Stimulated activated CD8-positive, alpha-beta memory T cell treated with anti-CD3 and anti-CD28 coated beads, Interleukin-7, amount 100 ng/mL, for 4 hours (primary cell): ENCODE measurements around the gene CHD3.
"Not testable (repeated sequence)": the region's sequence is repeated elsewhere in the genome, so short reads cannot be mapped to it uniquely, and the experiment has no call there.

Source experiments
- DNase-seq, 2 donors: peaks; one replicate each; pipeline ENCODE4 v3.0.0-alpha.2; 2020; ENCODE audit warnings: low read depth in 2 of 2

Gene CHD3

GRCh38 chr17:7849751-7850504, 38.7 kb upstream of the CHD3 start:
- DNase-seq, result no peak

- no peak for DNase-seq
These were observed 37.7 kb upstream of the CHD3 start for GRCh38 chr17:7850701-7851437.

GRCh38 chr17:7851438-7852261, 36.9 kb upstream of the CHD3 start:
- peak; percentile 79 to 88 for DNase-seq

GRCh38 chr17:7852262-7852670, 36.3 kb upstream of the CHD3 start:
- no peak for DNase-seq

- no peak for DNase-seq
These were observed 35.5 kb upstream of the CHD3 start for GRCh38 chr17:7852919-7853690.

GRCh38 chr17:7853691-7854038, 34.9 kb upstream of the CHD3 start:
- DNase-seq, result no peak

- no peak for DNase-seq
These were observed 34.4 kb upstream of the CHD3 start for GRCh38 chr17:7854078-7854777.

GRCh38 chr17:7854851-7855659, 33.5 kb upstream of the CHD3 start, which contains the start of gene TMEM88:
Gene TMEM88, plus strand, starts transcription at chr17:7855066. Its CDS starts 9 bp downstream, at chr17:7855075.
- DNase-seq, result no peak

GRCh38 chr17:7855660-7856010, 33.0 kb upstream of the CHD3 start:
- DNase-seq, result no peak

- DNase-seq, result no peak
These were observed 32.4 kb upstream of the CHD3 start for GRCh38 chr17:7856011-7856810.

- peak; percentile 92 to 94 for DNase-seq
These were observed 31.5 kb upstream of the CHD3 start, which contains the start of gene NAA38 for GRCh38 chr17:7856811-7857712. Gene NAA38, minus strand, starts transcription at chr17:7857559. Its CDS starts 96 bp downstream, at chr17:7857463.

- peak; percentile 76 to 87 for DNase-seq
These were observed 30.7 kb upstream of the CHD3 start, which contains the start of gene CYB5D1 for GRCh38 chr17:7857713-7858521. Gene CYB5D1, plus strand, starts transcription at chr17:7858003. Its CDS starts 132 bp downstream, at chr17:7858135.

- DNase-seq, result no peak
These were observed 30.1 kb upstream of the CHD3 start for GRCh38 chr17:7858522-7858810.

- no peak for DNase-seq
These were observed 29.6 kb upstream of the CHD3 start for GRCh38 chr17:7859028-7859427.

- no peak for DNase-seq
These were observed 25.7 kb upstream of the CHD3 start for GRCh38 chr17:7862692-7863437.

GRCh38 chr17:7864384-7864783, 24.2 kb upstream of the CHD3 start:
- not testable (repeated sequence) for DNase-seq
